NB4 (cell line): ENCODE results near the gene FARP1.

Experiments used
- CTCF ChIP-seq: IDR thresholded peaks from one replicate; pipeline ENCODE4 v1.5.1; 2012; ENCODE audit warnings: low read depth, low read length
- MAX ChIP-seq: IDR thresholded peaks from 2 replicates; pipeline ENCODE4 v1.6.1; 2011; ENCODE audit warnings: low read depth, low read length

DNA sequence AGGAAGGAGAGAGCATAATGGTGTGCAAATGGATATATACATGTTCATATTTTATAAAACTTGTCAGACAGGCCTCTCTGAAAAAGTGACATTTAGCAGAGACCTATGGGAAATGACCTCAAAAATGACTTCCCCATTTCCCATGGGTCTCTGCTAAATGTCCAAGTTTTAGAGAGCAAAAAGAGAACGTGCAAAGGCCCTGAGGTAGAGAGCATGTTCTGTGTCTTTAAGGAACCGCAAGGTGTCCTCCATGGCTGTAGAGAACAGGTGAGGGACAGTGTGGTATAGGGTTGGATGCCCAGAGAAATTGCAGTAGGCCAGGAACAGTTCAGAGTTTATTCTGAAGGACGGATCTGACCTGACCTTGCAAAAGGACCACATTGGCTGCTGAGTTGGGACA, 147.4 kb downstream of the FARP1 start:
- TF ChIP-seq MAX (no peak), CTCF (no peak)
